HepG2 (cell line): ENCODE results near the gene GADD45A. TPM values are rescaled to one million over a fixed set of nuclear protein-coding genes. Genes with fewer than 3 reads are reported as not detected.

Source experiments
- ATAC-seq: fragments of 200-7000 bp; cut with Tn5 transposase; 3 replicates; pipeline ENCODE4 v1.9.1; 2020; ENCODE audit warnings: mild to moderate bottlenecking, moderate library complexity
- BruUV-seq: library from RNA; stranded (reverse); fragments of 400-500 nt; replicated peaks from 2 replicates; lab custom pipeline; 2021; lab: Mats Ljungman, UMichigan
- CTCF ChIA-PET: fragments of 300-600 bp; formaldehyde crosslinking; extraction: SDS; loops from one replicate; lab custom pipeline; 2021; ENCODE audit warnings: low total read pairs, inconsistent platforms, low intra/inter-chr PET ratio; lab: Yijun Ruan, JAX
- POLR2A ChIA-PET: fragments of 350-600 bp; sonication (Branson Sonifier 250); formaldehyde crosslinking; loops from one replicate; lab custom pipeline; 2020; ENCODE audit warnings: antibody characterized with exemption, inconsistent platforms; lab: Yijun Ruan, JAX
- DNase-seq: peaks from one replicate; pipeline ENCODE4 v3.0.0-alpha.2; 2015; ENCODE audit warnings: low spot score
- FAIRE-seq: peaks from 3 replicates; lab custom pipeline; 2011; peaks lifted over from hg19 to GRCh38; lab: Jason Lieb, UNC
- H2AFZ ChIP-seq: one replicate; pipeline ENCODE4 v1.6.1; 2011; ENCODE audit warnings: low read length, inconsistent platforms
- H3K27ac ChIP-seq: fragments of 300-600 bp; 3 replicates; pipeline ENCODE4 v1.8.0; 2011; ENCODE audit warnings: mixed run types, mild to moderate bottlenecking, mixed read lengths, low read length, inconsistent platforms; ENCODE audit not compliant: insufficient read depth; ENCODE audit errors: extremely low read length
- H3K27me3 ChIP-seq, 2 experiments: fragments of 200-600 bp in 1 of 2; 2 replicates in 1 of 2; 3 replicates in 1 of 2; pipeline versions ENCODE4 v1.6.0 to v1.8.0; 2011; ENCODE audit warnings: low read length in 2 of 2, mild to moderate bottlenecking in 2 of 2, moderate library complexity in 2 of 2, inconsistent platforms in 1 of 2; ENCODE audit not compliant: insufficient read depth in 2 of 2, control insufficient read depth in 1 of 2
- H3K36me3 ChIP-seq, 2 experiments: fragments of 200-600 bp in 1 of 2; replicated peaks in 1 of 2; 2 replicates in 1 of 2; 3 replicates in 1 of 2; pipeline versions ENCODE4 v1.5.1 to v1.8.0; 2011; ENCODE audit warnings: low read length in 2 of 2, inconsistent platforms in 1 of 2; ENCODE audit not compliant: insufficient read depth in 2 of 2, control insufficient read depth in 1 of 2
- H3K4me1 ChIP-seq: 2 replicates; pipeline ENCODE4 v1.5.1; 2012; ENCODE audit warnings: low read length, inconsistent platforms; ENCODE audit not compliant: insufficient read depth
- H3K4me2 ChIP-seq: 2 replicates; pipeline ENCODE4 v1.6.0; 2011; ENCODE audit warnings: low read depth, low read length, inconsistent platforms
- H3K4me3 ChIP-seq, 3 experiments: fragments of 200-600 bp in 1 of 3; sonication (generic), shearing (Covaris generic) in 1 of 3; replicated peaks in 1 of 3; 2 replicates each; pipeline ENCODE4 v1.5.1; 2011 to 2016; ENCODE audit warnings: low read length in 3 of 3, inconsistent platforms in 2 of 3, low read depth in 2 of 3, mild to moderate bottlenecking in 2 of 3, control low read depth in 1 of 3, mixed read lengths in 1 of 3; ENCODE audit not compliant: insufficient read depth in 1 of 3
- H3K79me2 ChIP-seq: one replicate; pipeline ENCODE4 v1.6.1; 2011; ENCODE audit warnings: low read length, inconsistent platforms; ENCODE audit not compliant: insufficient read depth
- H3K9ac ChIP-seq: 2 replicates; pipeline ENCODE4 v1.6.0; 2011; ENCODE audit warnings: mild to moderate bottlenecking, low read depth, low read length, inconsistent platforms; ENCODE audit not compliant: insufficient read depth
- H3K9me3 ChIP-seq: 2 replicates; pipeline ENCODE4 v1.5.1; 2012; ENCODE audit warnings: mild to moderate bottlenecking, low read length
- H4K20me1 ChIP-seq: 2 replicates; pipeline ENCODE4 v1.6.0; 2011; ENCODE audit warnings: inconsistent platforms, mild to moderate bottlenecking, low read length, moderate library complexity; ENCODE audit not compliant: insufficient read depth
- ATM ChIP-seq: fragments of 450-650 bp; IDR thresholded peaks from 2 replicates; pipeline ENCODE4 v1.7.1; 2017; ENCODE audit warnings: mild to moderate bottlenecking, borderline replicate concordance
- KDM6A ChIP-seq: IDR thresholded peaks from 2 replicates; pipeline ENCODE4 v1.6.1; 2016; ENCODE audit warnings: low read depth
- PLRG1 ChIP-seq: fragments of 450-650 bp; conservative IDR thresholded peaks from 2 replicates; pipeline ENCODE4 v1.6.1; 2016
- SMAD1 ChIP-seq: sonication (generic); formaldehyde crosslinking; IDR thresholded peaks from 2 replicates; pipeline ENCODE4 v1.4.0; 2020; ENCODE audit warnings: missing genetic modification reagents, low read depth, mild to moderate bottlenecking, borderline replicate concordance
- ZMYM2 ChIP-seq: sonication (generic); formaldehyde crosslinking; IDR thresholded peaks from 2 replicates; pipeline ENCODE4 v1.8.0; 2022; ENCODE audit warnings: mild to moderate bottlenecking, missing genetic modification reagents
- ZNF3 ChIP-seq: IDR thresholded peaks from 2 replicates; pipeline ENCODE4 v1.7.0; 2017; ENCODE audit warnings: inconsistent platforms
- ZNF460 ChIP-seq: sonication (generic); formaldehyde crosslinking; IDR thresholded peaks from 2 replicates; pipeline ENCODE4 v1.5.1; 2020; ENCODE audit warnings: missing genetic modification reagents, mild to moderate bottlenecking, borderline replicate concordance
- ZNF766 ChIP-seq: sonication (generic); formaldehyde crosslinking; IDR thresholded peaks from 2 replicates; pipeline ENCODE4 v1.5.0; 2020; ENCODE audit warnings: missing genetic modification reagents, borderline replicate concordance
- ZSCAN12 ChIP-seq: sonication (generic); formaldehyde crosslinking; IDR thresholded peaks from 2 replicates; pipeline ENCODE4 v1.9.0; 2021; ENCODE audit warnings: mild to moderate bottlenecking, missing genetic modification reagents
- WGBS: methylation state at CpG from one replicate; pipeline ENCODE4 v1.1.6; 2017; ENCODE audit warnings: low lambda C conversion rate; 5-methylcytosine and 5-hydroxymethylcytosine counted together
- in situ Hi-C: cut with HindIII; loops from 2 replicates; pipeline ENCODE4 v1.10.0; 2017; ENCODE audit warnings: low pct_unique_long_range_greater_than_20kb; ENCODE audit not compliant: extremely low pct_ligation_motif_present
- intact Hi-C: fragments of 100-400 bp; cut with micrococcal nuclease; formaldehyde crosslinking; loops from one replicate; pipeline ENCODE4 v1.10.0; 2022; ENCODE audit not compliant: unreplicated experiment
- polyA plus RNA-seq, 8 experiments: library from polyadenylated mRNA; depleted of rRNA in 3 of 8; stranded (reverse) in 7 of 8; unstranded in 1 of 8; fragments of >200 nt; fragmentation: Illumina TruSeq in 4 of 8; extraction: Trizol in 4 of 8; gene quantifications; 2 replicates each; pipeline versions ENCODE4 v1.2.1 to v1.2.3, GENCODE V29; 2011 to 2016; ENCODE audit warnings: low read depth in 4 of 8, missing spikeins in 1 of 8, mixed read lengths in 1 of 8; ENCODE audit not compliant: insufficient read depth in 1 of 8
- total RNA-seq, 5 experiments: library from RNA; depleted of rRNA; stranded (reverse); fragments of >200 nt; fragmentation: Illumina TruSeq; extraction: Trizol; gene quantifications; 2 replicates each; pipeline ENCODE4 v1.2.3, GENCODE V29; 2016; ENCODE audit warnings: low read depth in 1 of 5
- TF ChIP-seq, protein P1 (sequence below): sonication (generic); formaldehyde crosslinking; IDR thresholded peaks from 2 replicates; pipeline ENCODE4 v1.8.1; 2023; ENCODE audit warnings: mild to moderate bottlenecking, missing genetic modification reagents
- TF ChIP-seq, protein P2 (sequence below): sonication (generic); formaldehyde crosslinking; IDR thresholded peaks from 2 replicates; pipeline ENCODE4 v1.5.0; 2020; ENCODE audit warnings: missing genetic modification reagents

Gene GADD45A
- total and polyA plus RNA-seq, 2 of the 13 experiments (the other 11 are each of a cell fraction or from before 2014, with no cell fraction given), result 33.2 to 46.2 TPM

DNA sequence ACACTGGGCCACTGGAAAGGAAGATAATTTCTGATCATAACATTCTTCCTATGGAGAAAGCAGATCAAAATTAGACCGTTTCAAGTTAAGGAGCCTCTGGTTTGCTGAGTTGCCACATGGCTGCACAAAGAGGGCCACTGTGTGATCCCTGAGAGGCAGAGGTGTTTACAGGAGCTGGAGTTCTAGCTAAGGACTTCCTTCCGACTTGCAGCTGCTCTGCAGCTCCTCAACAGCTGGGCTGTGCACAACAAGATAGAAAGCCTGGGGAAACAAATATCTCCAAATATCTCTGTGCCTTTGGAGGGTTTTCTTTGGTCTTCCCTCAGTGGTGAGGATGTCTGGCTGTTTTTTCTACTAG lies 26.8 kb downstream of the GADD45A start:
- no peak for FAIRE-seq
- ChIA-PET POLR2A (interaction anchor here (1.1 kb wide), 2 partner anchors 11 to 27 kb away, joined by 3 to 5 read pairs; partner anchors contain the start of gene GADD45A), CTCF (no interaction called here)
- Histone ChIP-seq H3K4me3 (no peak overlapping the region), H2AFZ (no peak overlapping the region), H3K36me3 (no peaks in the 10 kb centered on the region), H3K9me3 (no peaks in the 10 kb centered on the region), H3K4me1 (peaks cover 53% of the 10 kb centered on the region), H3K27ac (no peak overlapping the region), H4K20me1 (no peaks in the 10 kb centered on the region), H3K27me3 (peaks cover 0 to 15% of the 10 kb centered on the region in 2 experiments; a peak in 2 of 5 replicates), H3K79me2 (no peaks in the 10 kb centered on the region), H3K4me2 (no peak overlapping the region), H3K9ac (no peak overlapping the region)
- in situ Hi-C loops (no loop called here), intact Hi-C loops (no loop called here)
- DNase-seq, result no peak
- TF ChIP-seq ZNF3 (CRISPR knock-in tag) (no peak), PLRG1 (no peak), ZSCAN12 (CRISPR knock-in tag) (no peak), ZMYM2 (CRISPR knock-in tag) (no peak), ZNF766 (CRISPR knock-in tag) (no peak), ZNF460 (CRISPR knock-in tag) (no peak), KDM6A (no peak), ATM (no peak), SMAD1 (CRISPR knock-in tag) (no peak)
- TF ChIP-seq, protein P1, sequence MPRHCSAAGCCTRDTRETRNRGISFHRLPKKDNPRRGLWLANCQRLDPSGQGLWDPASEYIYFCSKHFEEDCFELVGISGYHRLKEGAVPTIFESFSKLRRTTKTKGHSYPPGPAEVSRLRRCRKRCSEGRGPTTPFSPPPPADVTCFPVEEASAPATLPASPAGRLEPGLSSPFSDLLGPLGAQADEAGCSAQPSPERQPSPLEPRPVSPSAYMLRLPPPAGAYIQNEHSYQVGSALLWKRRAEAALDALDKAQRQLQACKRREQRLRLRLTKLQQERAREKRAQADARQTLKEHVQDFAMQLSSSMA (CRISPR knock-in tag), result no peak
- TF ChIP-seq, protein P2, sequence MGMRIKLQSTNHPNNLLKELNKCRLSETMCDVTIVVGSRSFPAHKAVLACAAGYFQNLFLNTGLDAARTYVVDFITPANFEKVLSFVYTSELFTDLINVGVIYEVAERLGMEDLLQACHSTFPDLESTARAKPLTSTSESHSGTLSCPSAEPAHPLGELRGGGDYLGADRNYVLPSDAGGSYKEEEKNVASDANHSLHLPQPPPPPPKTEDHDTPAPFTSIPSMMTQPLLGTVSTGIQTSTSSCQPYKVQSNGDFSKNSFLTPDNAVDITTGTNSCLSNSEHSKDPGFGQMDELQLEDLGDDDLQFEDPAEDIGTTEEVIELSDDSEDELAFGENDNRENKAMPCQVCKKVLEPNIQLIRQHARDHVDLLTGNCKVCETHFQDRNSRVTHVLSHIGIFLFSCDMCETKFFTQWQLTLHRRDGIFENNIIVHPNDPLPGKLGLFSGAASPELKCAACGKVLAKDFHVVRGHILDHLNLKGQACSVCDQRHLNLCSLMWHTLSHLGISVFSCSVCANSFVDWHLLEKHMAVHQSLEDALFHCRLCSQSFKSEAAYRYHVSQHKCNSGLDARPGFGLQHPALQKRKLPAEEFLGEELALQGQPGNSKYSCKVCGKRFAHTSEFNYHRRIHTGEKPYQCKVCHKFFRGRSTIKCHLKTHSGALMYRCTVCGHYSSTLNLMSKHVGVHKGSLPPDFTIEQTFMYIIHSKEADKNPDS (CRISPR knock-in tag), result no peak
- BruUV-seq, result no TSS peak
- peak; percentile 46 for ATAC-seq
- 10% methylated on average over 2 of the region's 2 CpGs for WGBS
